ENCODE results near the gene FKBP15.

The FKBP15 gene

DNA sequence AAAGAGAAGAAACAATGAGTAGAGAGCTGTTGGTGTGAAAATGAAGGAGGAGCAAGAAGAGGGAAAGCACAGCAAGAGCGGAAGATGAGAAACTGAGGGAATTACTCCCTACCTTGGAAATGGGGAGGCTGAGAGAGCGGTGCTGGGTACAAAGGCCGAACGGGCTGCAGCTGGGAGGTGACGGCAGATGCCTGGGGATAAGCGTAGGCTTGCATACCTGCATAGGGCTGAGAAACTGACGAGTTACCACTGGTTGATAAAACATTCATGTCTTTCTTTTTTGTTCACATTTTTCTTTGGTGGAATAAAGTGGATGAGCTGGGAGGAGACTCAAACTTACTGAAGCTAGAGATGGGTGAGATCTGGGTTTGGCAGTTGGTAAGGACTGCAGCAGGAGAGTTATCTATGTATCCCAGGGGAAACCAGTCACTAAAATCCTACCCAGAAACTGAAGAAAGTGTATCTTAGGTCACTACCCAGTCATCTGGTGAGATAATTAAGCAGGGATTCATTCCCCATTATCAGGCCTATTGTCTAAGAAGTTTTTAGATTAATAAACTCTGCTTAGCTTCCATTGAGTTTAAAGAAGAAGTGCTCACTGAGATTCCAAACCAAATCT lies 34.8 kb downstream of the FKBP15 start:
- no peak overlapping the region for H3K4me3 ChIP-seq (ENCODE audit: low read depth, low read length)
- DNase-seq (ENCODE audit: low read depth): no peak
- TF ChIP-seq, protein P1, sequence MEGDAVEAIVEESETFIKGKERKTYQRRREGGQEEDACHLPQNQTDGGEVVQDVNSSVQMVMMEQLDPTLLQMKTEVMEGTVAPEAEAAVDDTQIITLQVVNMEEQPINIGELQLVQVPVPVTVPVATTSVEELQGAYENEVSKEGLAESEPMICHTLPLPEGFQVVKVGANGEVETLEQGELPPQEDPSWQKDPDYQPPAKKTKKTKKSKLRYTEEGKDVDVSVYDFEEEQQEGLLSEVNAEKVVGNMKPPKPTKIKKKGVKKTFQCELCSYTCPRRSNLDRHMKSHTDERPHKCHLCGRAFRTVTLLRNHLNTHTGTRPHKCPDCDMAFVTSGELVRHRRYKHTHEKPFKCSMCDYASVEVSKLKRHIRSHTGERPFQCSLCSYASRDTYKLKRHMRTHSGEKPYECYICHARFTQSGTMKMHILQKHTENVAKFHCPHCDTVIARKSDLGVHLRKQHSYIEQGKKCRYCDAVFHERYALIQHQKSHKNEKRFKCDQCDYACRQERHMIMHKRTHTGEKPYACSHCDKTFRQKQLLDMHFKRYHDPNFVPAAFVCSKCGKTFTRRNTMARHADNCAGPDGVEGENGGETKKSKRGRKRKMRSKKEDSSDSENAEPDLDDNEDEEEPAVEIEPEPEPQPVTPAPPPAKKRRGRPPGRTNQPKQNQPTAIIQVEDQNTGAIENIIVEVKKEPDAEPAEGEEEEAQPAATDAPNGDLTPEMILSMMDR (conservative IDR thresholded peaks at IDR 0.05; ENCODE audit: low read depth, low read length): no peak

DNA sequence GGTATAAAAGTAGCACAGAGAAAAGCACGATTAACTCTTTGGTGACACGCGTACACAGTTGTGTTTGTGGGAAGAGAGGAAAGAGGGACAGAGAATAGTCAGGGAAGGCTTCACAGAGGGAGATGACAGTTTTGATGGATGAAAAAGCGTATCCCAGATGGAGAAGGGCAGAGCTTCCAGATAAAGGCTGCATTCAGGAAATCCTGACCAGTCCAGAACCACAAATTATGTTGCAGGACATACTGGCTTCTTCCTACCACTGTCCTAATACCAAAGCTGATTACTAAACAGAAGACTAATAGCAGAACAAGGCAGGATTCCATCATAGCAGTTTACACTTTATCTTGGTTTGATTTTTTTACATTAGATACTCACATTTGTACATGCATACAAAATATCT lies 35.8 kb downstream of the FKBP15 start:
- TF ChIP-seq, protein P1 (conservative IDR thresholded peaks at IDR 0.05; ENCODE audit: low read depth, low read length): no peak
- H3K4me3 ChIP-seq (ENCODE audit: low read depth, low read length): no peak overlapping the region
- no peak for DNase-seq (ENCODE audit: low read depth)

DNA sequence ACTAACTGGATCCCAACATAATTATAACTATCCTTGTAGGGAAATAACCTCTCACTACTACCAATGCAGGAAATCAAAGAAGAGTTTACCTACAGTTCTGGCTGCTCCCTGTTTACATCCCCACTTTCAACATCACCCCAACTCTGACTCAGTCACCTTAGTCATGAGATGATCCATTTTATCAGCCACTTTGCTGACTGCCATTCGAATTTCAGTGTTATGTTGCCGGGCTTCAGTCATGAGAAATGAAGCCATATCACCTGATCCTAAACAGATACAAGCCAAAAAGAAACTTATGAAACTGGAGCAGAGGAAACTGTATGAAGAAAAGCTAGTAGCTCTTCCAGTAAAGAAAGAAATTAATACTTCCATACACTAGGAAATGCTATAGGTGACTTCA lies 36.5 kb downstream of the FKBP15 start:
- H3K4me3 ChIP-seq (ENCODE audit: low read depth, low read length): no peak overlapping the region
- TF ChIP-seq, protein P1 (conservative IDR thresholded peaks at IDR 0.05; ENCODE audit: low read depth, low read length): no peak
- DNase-seq (ENCODE audit: low read depth): peak; percentile 37

DNA sequence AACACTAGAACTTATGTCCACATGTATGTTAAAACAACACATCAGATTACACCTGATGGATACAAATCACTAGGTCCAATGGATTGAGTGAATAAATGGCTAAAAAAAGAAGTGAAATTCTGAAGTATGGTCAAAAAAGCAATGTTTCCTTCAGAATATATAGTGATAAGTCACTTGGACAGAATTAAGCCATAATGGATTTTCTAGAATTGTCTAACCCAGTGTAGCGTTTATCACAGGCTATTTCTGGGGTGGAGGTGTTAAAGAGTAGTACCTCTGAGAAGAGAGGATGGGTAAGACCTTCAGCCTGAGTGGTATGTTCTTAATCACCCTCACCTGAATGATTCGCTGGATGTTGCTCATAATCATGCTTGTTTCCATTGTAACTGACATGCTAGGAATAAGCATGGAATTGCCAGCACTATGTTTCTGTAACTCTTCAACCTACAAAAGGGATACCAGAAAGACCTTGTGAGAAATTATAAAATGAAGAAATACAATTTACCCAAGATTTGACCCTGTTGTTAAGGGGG lies 37.1 kb downstream of the FKBP15 start:
- no peak for DNase-seq (ENCODE audit: low read depth)
- TF ChIP-seq, protein P1 (conservative IDR thresholded peaks at IDR 0.05; ENCODE audit: low read depth, low read length): no peak
- H3K4me3 ChIP-seq (ENCODE audit: low read depth, low read length): no peak overlapping the region

DNA sequence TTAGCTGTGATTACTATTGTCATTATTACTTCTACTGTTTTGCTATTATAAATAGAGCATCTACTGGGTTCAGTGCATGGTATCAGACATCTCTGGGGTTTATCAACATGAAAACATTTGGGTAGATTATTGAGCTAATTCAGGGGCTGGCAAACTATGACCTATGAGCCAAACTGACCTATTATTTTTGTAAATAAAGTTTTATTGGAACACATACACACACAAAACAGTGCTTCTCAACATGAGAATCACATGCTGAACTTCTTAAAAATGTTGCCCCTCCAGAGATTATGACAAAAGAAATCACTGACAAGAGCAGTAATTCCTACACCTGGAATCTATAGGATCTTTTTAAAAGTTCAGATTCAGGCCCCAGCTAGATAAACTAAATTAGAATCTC lies 39.9 kb downstream of the FKBP15 start:
- H3K4me3 ChIP-seq (ENCODE audit: low read depth, low read length): no peak overlapping the region
- TF ChIP-seq, protein P1 (conservative IDR thresholded peaks at IDR 0.05; ENCODE audit: low read depth, low read length): no peak
- no peak for DNase-seq (ENCODE audit: low read depth)

DNA sequence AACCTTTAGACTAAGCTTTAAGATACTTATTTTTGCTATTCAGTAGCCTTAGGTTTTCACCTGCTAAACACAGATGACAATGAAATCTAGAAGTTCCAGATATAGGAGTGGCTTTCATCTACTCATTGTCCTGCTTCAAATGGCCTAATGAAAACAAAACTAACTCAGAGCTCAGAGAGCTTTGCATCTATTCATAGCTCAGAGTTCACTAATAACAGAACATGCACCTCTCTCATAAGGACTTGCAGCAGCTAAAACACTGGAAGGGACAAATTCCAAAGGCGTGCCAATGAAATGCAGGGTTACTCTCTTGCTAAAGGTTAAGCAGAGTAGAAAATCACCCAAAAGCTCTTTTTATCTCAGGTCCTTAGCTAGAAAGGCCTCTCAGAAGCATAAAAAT lies 41.2 kb downstream of the FKBP15 start:
- no peak overlapping the region for H3K4me3 ChIP-seq (ENCODE audit: low read depth, low read length)
- TF ChIP-seq, protein P1 (conservative IDR thresholded peaks at IDR 0.05; ENCODE audit: low read depth, low read length): no peak
- no peak for DNase-seq (ENCODE audit: low read depth)

DNA sequence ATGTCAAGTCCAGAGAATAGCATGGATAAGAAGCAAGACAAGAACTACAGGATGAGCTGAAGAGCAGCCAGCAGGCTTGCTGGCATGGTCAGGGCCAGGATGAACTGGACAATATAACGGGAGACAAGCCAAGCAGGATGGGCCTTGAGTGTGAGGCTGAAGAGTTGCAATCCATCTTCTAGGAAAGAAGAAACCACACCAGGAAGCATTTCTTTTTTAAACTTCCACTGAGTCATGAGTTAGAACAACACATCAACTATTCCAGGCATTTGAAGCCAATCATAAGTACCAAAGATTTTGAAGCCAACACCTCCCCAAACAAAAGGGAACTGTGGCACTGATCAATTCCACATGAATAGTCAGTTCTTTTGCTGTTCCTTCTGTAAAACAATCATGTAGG lies 43.0 kb downstream of the FKBP15 start:
- TF ChIP-seq, protein P1 (conservative IDR thresholded peaks at IDR 0.05; ENCODE audit: low read depth, low read length): no peak
- H3K4me3 ChIP-seq (ENCODE audit: low read depth, low read length): no peak overlapping the region
- peak; percentile 39 for DNase-seq (ENCODE audit: low read depth)
